Measurements from ENCODE around the gene KCTD16.

The KCTD16 gene

GRCh38 chr5:144167998-144168397 is 2.7 kb upstream of the KCTD16 start:
- no peak for DNase-seq

- DNase-seq = no peak
These were observed 783 bp upstream of the KCTD16 start for GRCh38 chr5:144169904-144170275.

GRCh38 chr5:144173766-144174165 is 3.1 kb downstream of the KCTD16 start:
- DNase-seq = no peak

DNA sequence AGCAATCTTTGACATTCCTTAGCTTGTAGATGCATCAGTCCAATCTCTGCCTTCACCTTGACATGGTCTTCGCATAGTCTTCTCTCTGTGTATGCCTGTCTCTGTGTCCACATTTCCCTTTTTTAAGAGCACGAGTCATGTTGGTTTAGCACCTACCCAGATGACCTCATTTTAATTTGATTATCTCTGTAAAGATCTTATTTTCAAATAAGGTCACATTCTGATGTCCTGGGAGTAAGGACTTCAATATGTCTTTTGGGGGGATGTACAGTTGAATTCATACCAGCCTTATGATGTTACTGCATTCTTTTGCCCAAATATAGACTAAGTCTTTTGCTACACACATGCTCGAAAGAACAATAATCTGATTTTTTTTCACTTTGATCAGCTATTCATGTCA is 6.9 kb downstream of the KCTD16 start:
- no peak for DNase-seq

DNA sequence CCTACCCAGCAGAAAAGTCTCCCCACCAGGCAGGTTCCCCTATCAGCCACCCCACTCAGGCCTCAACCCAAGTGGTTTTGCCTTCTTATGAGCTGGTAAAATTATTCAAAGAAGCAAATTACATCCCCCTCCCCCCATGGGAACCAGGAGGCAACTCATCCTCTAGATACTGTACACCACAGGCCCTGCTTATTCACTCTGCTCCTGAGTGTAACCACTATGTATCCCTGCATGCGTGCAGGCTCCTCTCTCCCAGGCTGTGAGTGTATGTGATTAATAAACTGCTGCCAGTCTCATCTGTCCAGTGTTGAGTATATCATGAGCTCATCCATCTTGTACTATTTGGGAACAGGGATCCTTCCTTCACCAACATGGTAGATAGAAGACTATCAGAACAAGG is 8.6 kb downstream of the KCTD16 start:
- no peak for DNase-seq

- DNase-seq = no peak
These were observed 12.7 kb downstream of the KCTD16 start for GRCh38 chr5:144183254-144183889.

- DNase-seq = peak; percentile 12
These were observed 17.1 kb downstream of the KCTD16 start for GRCh38 chr5:144187699-144188294.

GRCh38 chr5:144189800-144190429 is 19.2 kb downstream of the KCTD16 start:
- DNase-seq = peak; percentile 38

GRCh38 chr5:144191531-144191930 is 20.9 kb downstream of the KCTD16 start:
- no peak for DNase-seq

DNA sequence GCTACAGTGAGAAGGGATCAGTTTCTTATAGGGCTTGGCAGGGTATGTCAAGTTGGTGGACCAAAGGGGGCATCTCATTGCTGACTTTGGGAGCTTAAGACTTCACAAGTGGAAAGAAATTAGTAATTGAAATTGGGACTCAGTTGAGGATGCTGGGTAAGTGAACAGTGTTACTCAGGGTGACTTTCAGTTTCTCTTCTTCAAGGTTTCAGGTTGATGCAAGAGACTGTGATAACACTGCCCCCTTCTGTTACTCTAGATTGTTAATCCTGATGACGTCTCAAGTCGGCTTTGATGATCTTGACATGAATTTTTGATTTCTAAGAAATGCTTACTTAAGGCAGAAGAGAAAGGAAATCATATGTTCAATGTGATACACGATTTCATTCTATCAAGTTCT is 21.3 kb downstream of the KCTD16 start:
- no peak for DNase-seq

DNA sequence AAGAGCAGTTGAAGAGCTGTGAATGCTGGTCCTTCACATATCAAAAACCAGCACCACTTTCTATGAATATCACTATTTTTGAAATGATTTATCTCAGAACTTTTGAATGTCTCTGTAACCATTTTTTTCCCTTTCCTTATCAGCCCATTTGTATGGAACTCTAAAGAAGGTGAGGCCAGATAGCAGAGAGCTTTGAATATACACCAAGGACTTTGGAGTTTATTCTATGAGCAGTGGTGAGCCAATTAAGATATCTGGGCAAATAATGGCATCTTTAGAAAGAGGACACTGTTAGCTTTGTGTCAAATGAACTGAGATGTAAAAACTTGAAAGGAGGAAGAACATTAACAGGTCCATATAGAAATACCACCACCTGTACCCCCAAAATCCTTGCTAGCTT is 22.0 kb downstream of the KCTD16 start:
- DNase-seq = no peak

DNA sequence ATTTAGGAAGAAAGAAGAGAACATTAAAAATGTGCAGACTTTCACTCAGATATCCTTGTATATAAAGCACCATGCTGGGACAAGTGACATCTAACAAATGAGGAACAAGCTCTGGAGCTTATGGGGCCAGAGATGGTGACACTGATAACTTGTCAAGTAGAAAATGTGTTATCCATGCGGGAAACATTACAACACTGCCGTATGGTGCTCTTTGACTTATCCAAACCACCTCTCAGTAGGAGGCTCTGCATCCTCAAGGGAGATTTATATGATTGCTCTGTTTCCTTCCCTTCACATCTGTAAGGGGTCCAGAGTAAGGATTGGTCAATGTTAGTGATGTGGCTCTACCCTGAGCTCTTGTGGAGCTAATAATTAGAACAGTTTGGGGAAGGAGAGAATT is 23.5 kb downstream of the KCTD16 start:
- DNase-seq = no peak

- no peak for DNase-seq
These were observed 24.8 kb downstream of the KCTD16 start for GRCh38 chr5:144195448-144195847.

DNA sequence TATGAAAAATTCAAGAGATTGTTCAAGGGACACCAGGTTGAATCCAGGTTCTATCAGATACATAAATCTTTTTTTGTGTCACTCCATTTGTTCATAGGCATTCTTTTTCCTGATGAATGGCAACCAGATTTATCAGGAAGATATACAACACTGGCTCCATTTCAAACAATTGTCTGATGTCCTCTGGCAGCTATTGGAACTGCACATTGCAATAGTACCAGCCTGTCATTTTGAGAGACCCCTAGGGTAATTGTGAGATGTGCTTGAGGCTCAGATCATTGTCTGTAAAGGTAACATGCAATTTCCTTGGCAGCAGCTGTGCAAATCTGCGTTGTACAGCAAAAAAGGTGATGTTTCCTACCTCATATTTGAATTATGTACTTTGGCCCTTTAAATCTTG is 25.9 kb downstream of the KCTD16 start:
- DNase-seq = no peak

DNA sequence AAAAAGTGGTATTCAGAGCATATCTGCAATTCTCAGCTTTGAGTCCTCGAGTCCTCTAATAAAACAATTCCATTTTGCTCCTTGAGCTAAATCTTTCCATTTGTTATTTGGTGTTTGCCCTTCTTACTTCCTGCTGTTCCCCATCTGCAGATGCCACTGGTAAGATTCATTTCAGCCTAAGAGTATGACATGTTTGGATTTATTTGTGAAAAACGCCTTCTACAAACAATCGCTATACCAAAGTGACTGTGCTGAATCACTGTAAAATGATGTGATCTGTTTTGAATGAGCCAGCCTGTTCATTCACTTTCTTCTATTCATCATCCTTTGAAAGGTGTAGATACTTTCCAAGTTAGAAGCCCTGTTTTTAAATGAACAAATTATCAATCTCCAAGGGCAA is 27.7 kb downstream of the KCTD16 start:
- DNase-seq = no peak

- DNase-seq = no peak
These were observed 30.9 kb downstream of the KCTD16 start for GRCh38 chr5:144201588-144201987.

GRCh38 chr5:144202072-144202471 is 31.4 kb downstream of the KCTD16 start:
- DNase-seq = no peak

DNA sequence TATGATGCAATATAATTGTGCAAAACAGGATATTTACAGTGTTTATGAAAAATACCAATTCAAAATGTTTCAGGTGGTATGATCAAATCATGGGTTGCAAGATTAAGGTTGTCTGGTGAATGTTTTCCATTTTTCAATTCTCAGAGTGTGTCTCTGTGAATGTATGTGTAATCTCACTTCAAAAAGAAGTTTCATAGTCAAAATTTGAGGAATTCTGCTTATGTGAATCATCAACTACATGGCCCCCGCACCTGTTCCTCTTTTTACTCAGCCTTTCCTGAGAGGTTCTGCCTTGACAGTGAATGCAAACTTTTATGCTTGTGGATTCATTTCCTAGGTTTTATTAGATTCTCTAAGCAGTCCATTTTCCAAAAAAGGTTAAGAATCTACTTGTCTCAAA is 32.1 kb downstream of the KCTD16 start:
- DNase-seq = no peak

GRCh38 chr5:144203750-144204596 is 33.3 kb downstream of the KCTD16 start:
- DNase-seq = no peak

DNA sequence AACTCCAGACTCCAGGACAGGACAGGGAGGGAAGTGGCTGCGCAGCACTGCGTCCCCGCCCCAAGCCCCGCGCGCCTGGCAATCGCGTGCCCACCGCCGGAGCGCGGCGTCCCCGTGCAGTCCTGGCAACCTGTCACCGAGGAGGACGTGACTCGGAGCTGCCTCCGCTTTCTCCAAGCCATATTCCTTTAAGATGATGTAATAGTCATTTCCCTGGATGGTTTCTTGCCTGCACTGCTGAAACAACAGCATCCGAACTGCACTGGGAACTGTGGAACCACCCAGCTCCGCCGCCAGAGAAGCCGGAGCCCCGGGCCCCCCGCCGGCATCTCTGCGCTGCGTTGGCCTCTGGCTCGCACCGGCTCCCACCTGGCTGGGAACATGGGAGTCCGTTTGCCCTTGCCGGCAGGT is 34.5 kb downstream of the KCTD16 start:
- peak; percentile 25 for DNase-seq

- no peak for DNase-seq
These were observed 35.5 kb downstream of the KCTD16 start for GRCh38 chr5:144206141-144206540.

DNA sequence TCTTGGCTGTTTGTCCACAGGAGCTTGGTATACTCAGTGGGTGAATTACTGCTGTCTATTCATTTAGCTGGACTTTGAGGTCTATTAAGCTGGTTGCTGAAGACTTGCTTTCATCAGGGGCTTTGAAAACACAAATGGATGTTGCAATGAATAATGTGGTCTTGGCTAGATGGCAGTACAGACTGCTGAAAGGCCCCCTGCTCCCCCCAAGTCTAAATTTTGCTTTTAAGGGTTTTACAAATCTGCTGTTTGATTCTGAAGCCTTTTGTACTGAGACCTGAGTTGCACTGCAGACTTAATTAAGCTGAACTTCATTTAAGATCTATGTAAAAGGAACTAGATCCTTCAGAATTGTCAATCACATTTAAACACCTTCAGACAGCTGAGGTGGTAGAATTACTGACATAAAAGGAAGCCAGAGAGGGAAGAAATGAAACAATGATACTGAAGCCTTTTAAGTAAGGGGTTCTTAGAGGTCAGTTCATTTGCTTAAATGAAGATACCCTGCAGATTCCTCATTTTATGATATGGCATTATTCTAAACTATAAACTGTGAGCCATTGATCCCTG is 37.3 kb downstream of the KCTD16 start:
- no peak for DNase-seq

DNA sequence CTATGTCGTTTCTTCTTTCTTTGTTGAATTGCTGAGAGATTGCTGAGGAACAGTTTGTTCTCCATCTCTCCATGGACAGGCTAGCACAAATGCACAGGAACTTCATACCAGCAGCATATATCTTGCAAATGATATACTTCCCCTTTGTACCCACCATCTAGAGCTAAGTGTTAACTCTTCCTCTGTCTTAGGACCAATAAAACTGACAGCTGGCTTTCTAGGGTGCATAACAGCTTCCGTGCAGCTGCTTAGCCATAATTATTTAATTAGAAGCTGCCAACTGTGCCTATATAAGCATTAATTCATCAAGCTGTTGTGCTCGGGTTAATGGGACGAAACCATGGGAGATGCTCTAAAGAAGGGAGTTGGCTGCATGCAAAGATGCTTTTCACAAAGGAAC is 38.7 kb downstream of the KCTD16 start:
- DNase-seq = no peak

Measured in T1000 (cell line).